HG02852 (cell line): Measurements from ENCODE around the gene DPH1.
"Not testable (repeated sequence)": the region's sequence is repeated elsewhere in the genome, so short reads cannot be mapped to it uniquely, and the experiment has no call there.

Source experiments
- ATAC-seq: cut with Tn5 transposase; IDR thresholded peaks from one replicate; pipeline ENCODE4 v1.9.1; 2021; ENCODE audit warnings: mild to moderate bottlenecking, moderate library complexity; ENCODE audit not compliant: unreplicated experiment

The DPH1 gene

DNA sequence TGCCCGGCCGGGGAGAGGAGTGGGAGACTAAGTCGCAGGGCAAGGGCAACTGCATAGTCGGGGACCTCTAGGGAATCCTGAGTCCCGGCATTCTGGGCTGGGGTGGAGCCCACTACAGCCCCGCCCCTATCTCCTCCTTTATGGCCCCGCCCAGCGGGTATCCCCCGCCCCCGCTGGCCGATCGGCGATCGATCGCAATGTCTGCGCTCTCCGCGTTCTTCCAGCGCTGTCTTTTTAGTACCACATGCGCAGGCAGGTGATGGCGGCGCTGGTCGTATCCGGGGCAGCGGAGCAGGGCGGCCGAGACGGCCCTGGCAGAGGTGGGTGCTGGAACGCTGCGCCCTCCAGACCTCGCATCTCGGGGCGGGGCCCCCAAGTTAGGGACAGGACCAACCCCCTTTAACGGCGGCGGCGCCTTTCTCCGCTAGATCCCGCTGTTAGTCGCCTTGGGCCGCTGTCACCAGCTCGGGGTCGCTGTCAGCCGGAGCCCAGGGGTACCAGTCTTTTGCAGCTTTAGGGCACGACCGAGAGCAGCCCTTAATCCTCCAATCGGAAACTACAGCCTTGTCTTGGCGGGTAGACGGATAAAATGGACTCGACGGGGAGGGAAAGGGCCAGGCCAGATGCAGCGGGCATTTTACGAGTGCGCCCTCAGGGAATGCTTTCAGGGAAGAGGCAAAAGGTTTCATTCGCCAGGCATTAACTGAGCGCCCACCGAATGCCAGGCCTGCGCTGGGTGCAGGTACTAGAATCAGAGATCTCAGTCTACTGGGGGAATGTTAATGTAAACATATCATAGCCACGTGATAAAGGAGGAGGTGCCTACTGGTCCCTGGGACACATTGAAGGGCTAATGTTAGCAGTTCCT is at the start of gene DPH1:
Gene DPH1 (plus strand): TSS at position 243 of the 868 bp plus-strand sequence. CDS start 17 bp downstream, at position 260.
- peak; percentile 60 for ATAC-seq

GRCh38 chr17:1980665-1981250 is 49.2 kb upstream of the DPH1 start:
- ATAC-seq = no peak

DNA sequence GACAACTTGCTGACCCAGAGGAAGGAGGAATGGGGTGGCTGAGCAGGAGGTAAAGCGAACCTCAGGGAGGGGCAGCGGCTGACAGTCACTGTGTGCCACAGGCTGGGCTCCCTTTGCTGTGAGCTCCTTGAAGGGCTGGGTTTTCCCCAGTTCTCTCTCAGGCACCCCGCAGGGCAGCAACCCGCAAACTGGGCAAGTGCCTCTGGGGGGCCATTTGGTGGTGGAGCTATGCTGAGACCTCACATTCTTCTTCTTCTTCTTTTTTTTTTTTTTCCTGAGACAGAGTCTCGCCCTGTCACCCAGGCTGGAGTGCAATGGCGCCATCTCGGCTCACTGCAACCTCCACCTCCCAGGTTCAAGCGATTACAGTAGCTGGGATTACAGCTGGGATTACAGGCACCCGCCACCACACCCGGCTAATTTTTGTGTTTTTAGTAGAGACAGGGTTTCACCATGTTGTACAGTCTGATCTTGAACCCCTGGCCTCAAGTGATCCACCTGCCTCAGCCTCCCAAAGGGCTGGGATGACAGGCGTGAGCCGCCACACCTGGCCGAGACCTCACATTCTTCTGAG is 47.1 kb upstream of the DPH1 start:
- not testable (repeated sequence) for ATAC-seq

DNA sequence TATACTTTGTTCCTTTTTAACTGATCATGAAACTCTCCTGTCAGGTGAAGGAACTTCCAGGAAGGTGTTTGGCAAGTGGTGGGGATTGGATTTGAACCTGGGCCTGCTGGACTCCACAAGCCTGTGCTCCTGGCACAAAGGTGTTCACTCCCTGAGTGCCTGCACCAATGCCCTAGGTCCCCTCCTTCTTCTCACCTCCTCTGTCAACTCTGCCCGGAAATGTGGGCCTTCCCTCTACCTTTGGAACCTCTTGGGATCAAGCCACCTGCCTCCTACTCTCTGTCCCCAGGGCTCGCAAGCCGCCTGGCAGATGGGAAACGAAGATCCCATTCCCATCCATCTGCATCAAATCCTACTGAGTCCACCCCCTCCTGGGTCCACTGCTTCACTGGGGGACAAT is 44.9 kb upstream of the DPH1 start:
- no peak for ATAC-seq

GRCh38 chr17:1985686-1986085 is 44.3 kb upstream of the DPH1 start:
- ATAC-seq = no peak

DNA sequence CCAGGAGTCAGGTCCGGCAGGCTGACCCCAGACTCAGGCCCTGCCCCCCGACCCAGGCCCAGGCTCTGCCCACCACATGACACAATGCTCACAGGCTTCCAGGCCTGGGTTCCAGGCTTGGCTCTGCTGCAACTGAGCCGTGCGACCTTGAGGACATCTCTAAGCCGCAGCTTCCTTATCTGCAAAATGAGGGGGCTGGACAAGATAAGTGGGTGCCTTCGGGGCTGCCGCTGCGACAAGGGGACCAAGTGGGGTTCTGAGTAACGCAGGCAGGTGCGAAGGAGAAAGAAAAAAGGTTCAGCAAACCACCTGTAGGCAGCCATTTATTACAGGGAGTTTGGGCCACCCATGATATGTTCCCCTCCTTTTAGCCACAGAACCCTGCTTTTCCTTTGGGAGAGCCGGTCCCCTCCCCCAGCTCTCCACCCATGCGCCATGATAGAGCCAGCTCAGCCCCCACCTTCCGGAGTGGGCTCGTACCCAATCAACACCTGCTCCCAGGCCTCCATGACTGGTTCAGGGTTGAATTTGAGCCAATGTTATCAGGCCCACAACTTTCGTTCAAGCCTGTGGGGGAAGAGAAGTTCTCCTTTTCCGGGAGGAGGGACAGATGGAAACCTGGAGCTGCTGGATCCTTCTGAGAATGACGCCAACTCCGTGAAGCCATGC is 43.0 kb upstream of the DPH1 start:
- no peak for ATAC-seq

- ATAC-seq = no peak
These were observed 40.8 kb upstream of the DPH1 start for GRCh38 chr17:1989135-1989534.

GRCh38 chr17:1992541-1992940 is 37.4 kb upstream of the DPH1 start:
- ATAC-seq = no peak

- ATAC-seq = no peak
These were observed 35.2 kb upstream of the DPH1 start for GRCh38 chr17:1994707-1995106.

DNA sequence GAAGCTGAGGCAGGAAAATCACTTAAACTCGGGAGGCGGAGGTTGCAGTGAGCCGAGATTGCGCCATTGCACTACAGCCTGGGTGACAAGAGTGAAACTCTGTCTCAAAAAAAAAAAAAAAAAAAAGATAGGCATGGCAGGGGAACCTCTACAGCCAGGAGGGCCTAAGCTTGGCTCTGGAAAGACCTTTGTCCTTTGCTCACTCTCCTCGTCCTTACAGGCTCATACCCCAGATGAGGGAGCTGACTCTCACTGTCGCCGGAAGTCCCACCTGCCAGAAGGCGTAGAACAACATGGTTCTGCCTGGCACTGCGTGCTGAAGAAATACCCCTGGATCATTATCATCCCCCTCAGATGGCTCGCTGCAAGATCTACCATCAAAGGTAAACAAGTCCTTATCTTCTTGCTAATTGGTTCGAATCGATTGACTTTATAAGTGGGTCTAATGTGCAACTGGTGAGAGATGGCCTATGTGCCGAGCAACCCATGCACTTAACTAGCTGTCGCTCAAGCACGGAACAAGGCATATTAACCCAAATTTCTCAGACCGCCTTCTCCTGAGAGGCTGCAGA is 34.5 kb upstream of the DPH1 start:
- no peak for ATAC-seq

DNA sequence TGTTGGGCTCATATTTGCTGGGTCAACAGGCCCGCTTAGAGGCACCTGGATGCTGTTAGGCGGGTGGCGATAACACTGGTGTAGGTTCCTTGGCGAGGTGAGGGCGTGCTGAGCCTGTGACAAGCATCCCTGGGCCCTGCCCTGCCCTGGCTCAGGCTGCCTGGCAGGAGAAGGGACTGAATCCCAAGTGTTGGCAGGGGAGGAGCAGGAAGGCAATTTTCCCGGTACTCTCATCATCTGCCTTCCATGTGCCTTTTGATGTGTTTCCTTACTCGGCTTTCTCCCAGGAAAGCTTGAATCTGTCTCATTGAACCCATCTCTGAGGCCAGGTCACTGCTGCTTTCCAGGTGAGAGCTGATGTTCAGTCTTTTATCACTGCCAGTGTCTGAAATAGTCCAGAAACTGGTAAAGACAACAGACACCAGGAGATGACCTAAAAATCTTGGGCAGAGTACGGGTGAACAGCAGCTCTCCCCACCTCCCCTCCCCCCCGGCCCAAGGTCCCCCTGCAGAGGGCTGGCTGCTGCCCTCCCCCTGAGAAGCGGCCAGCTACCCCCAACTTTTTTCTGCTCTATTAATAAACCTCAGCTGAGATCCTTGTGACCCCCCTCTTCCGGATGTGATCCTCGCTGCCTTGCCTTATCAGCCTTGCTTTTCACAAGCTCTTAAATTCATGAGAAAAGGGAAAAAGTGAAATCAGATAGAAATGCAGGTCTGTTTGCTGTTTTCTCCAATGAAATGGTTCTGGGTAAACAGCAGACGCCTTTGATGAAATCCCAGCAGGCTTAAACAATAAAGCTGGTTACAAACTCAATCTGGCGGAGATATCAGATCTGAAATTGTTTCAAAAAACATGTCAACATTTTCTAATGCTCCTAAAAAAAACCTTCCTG is 33.8 kb upstream of the DPH1 start:
- ATAC-seq = no peak

GRCh38 chr17:1996800-1997288 is 33.1 kb upstream of the DPH1 start:
- ATAC-seq = no peak

DNA sequence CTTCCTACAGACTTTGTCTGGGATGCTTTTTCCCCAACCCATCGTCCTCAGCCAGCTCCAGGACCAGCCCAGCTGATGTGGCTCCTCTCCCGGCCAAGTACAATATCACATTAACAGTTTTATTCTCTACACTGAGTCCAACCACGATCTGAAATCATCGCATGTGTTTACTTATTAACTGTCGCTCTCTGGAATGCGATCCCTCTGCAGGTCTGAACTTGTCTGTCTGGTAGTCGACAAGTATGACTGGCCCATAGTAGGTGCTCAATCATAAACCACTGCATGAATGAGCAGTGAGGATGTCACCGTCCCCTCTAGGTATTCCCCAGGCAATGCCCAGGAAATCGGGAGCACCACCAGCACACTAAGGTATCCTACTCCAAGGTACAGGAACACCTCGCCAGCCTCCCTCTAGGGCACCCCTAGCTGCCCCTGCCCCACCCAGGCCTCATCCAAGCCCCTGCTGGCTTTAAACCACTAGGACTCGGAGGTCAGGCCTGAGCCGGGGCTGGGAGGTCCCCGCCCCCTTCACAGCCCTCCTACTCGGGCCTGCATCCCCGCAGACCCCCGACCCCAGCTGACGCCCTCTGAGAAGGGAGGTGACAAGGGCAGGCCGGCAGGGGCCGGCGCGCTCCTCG is 32.5 kb upstream of the DPH1 start:
- ATAC-seq = no peak

- no peak for ATAC-seq
These were observed 31.8 kb upstream of the DPH1 start for GRCh38 chr17:1997927-1998742.

- no peak for ATAC-seq
These were observed 30.2 kb upstream of the DPH1 start for GRCh38 chr17:1999557-2000251.

DNA sequence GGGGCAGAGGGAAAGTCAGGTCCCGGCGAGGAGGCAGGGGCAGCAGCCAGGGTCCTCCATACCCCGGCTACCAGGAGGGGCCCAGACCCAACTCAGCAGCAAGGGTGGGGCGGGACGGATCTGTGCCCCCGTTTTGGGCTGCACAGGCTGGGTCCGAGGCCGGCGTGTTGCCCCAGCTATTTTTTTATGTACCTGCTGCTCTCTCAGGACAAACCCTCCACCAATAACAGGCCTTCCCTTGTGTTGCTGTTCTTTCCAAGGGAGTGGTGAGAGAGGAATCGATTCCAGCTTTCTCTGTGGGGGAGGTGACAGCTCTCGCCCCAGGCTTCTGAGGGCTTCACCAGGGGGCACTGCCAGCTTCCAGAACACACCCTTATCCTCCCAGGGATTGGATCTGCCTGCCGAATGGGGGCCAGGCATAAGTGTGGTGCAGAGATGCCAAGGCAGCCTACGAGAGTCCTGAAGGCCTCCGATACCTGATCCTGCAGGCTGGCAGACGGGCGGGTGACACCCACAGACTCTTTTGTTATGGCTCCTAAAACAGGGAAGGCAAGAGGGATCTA is 27.1 kb upstream of the DPH1 start:
- ATAC-seq = no peak

GRCh38 chr17:2003525-2003924 is 26.4 kb upstream of the DPH1 start:
- no peak for ATAC-seq

- ATAC-seq = no peak
These were observed 25.5 kb upstream of the DPH1 start for GRCh38 chr17:2004435-2004952.
